Lung (tissue), 12 donors: Measurements from ENCODE around the gene FGF19. TPM values are rescaled to one million over a fixed set of nuclear protein-coding genes. Genes with fewer than 3 reads are reported as not detected.

Source experiments
- ATAC-seq: fragments of 200-7000 bp; cut with Tn5 transposase; one replicate; pipeline ENCODE4 v1.9.1; 2020; ENCODE audit warnings: moderate number of reproducible peaks; ENCODE audit not compliant: insufficient read depth, low FRiP score
- DNase-seq, 3 donors: peaks; one replicate each; pipeline ENCODE4 v3.0.0-alpha.2; 2013 to 2017
- H3K27ac ChIP-seq, 2 donors: one replicate each; pipeline ENCODE4 v1.5.1; 2013; ENCODE audit warnings: mild to moderate bottlenecking in 2 of 2, moderate library complexity in 2 of 2, control low read depth in 1 of 2, inconsistent platforms in 1 of 2, low read depth in 1 of 2, low read length in 1 of 2
- H3K27me3 ChIP-seq, 3 donors: one replicate each; pipeline ENCODE4 v1.5.1; 2013; ENCODE audit warnings: low read length in 2 of 3; ENCODE audit not compliant: control insufficient read depth in 3 of 3, insufficient read depth in 3 of 3
- H3K36me3 ChIP-seq, 4 donors: one replicate each; pipeline ENCODE4 v1.5.1; 2013; ENCODE audit warnings: low read length in 4 of 4, mild to moderate bottlenecking in 1 of 4, moderate library complexity in 1 of 4; ENCODE audit not compliant: control insufficient read depth in 4 of 4, insufficient read depth in 4 of 4
- H3K4me1 ChIP-seq, 5 donors: one replicate each; pipeline ENCODE4 v1.5.1; 2013; ENCODE audit warnings: low read length in 5 of 5, mild to moderate bottlenecking in 2 of 5, moderate library complexity in 1 of 5; ENCODE audit not compliant: control insufficient read depth in 5 of 5, insufficient read depth in 5 of 5
- H3K4me3 ChIP-seq: one replicate; pipeline ENCODE4 v1.5.1; 2013; ENCODE audit warnings: mild to moderate bottlenecking, control low read depth, moderate library complexity
- H3K9ac ChIP-seq, 2 donors: one replicate each; pipeline ENCODE4 v1.5.1; 2013; ENCODE audit warnings: low read length in 2 of 2, control low read depth in 1 of 2; ENCODE audit not compliant: insufficient read depth in 1 of 2
- H3K9me3 ChIP-seq, 4 donors: one replicate each; pipeline ENCODE4 v1.5.1; 2013; ENCODE audit warnings: low read length in 3 of 4, mild to moderate bottlenecking in 1 of 4, moderate library complexity in 1 of 4; ENCODE audit not compliant: control insufficient read depth in 4 of 4, insufficient read depth in 3 of 4
- WGBS, 2 donors: extraction: QIAGEN DNeasy Blood & Tissue Kit; methylation state at CpG; one replicate each; pipeline ENCODE4 v1.1.7; 2013; 5-methylcytosine and 5-hydroxymethylcytosine counted together
- polyA plus RNA-seq, 2 donors: library from polyadenylated mRNA; stranded (reverse); fragments of 200-250 nt; gene quantifications; one replicate each; pipeline ENCODE4 v1.2.1, GENCODE V29; 2013
- total RNA-seq, 2 donors: library from RNA; depleted of rRNA in 1 of 2; stranded (reverse); fragments of >200 nt in 1 of 2; gene quantifications; one replicate each; pipeline ENCODE4 v1.2.1, GENCODE V29; 2014 to 2021
- TF ChIP-seq, protein P1 (sequence below): IDR thresholded peaks from 2 replicates; pipeline ENCODE4 v1.5.1; 2012; ENCODE audit warnings: mild to moderate bottlenecking; ENCODE audit errors: control extremely low read depth, extremely low read depth
- donor health status: control.
- donor health status: control.
- donor health status: Bipolar disorder and iron deficiency.
- donor health status: healthy.
- donor health status: DM: yes; HTN: yes; CAD: no.

FGF19 gene
- total and polyA plus RNA-seq, 4 donors = 0.09 TPM; not detected in 3

GRCh38 chr11:69716891-69717747, 13.3 kb upstream of the FGF19 start:
- Histone ChIP-seq H3K4me3 (no peak overlapping the region), H3K4me1 (no peaks in the 10 kb centered on the region), H3K9me3 (peaks cover 0 to 4% (median 0%) of the 10 kb centered on the region in 4 donors), H3K27me3 (peaks cover 0 to 53% (median 17%) of the 10 kb centered on the region in 3 donors), H3K27ac (no peak overlapping the region), H3K9ac (no peak overlapping the region), H3K36me3 (no peaks in the 10 kb centered on the region)
- ATAC-seq (no peak), DNase-seq (no peak)
- WGBS, 2 donors = 56 to 59% methylated on average over 6 of the region's 6 CpGs
- TF ChIP-seq, protein P1, sequence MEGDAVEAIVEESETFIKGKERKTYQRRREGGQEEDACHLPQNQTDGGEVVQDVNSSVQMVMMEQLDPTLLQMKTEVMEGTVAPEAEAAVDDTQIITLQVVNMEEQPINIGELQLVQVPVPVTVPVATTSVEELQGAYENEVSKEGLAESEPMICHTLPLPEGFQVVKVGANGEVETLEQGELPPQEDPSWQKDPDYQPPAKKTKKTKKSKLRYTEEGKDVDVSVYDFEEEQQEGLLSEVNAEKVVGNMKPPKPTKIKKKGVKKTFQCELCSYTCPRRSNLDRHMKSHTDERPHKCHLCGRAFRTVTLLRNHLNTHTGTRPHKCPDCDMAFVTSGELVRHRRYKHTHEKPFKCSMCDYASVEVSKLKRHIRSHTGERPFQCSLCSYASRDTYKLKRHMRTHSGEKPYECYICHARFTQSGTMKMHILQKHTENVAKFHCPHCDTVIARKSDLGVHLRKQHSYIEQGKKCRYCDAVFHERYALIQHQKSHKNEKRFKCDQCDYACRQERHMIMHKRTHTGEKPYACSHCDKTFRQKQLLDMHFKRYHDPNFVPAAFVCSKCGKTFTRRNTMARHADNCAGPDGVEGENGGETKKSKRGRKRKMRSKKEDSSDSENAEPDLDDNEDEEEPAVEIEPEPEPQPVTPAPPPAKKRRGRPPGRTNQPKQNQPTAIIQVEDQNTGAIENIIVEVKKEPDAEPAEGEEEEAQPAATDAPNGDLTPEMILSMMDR = no peak

- ATAC-seq (no peak), DNase-seq (no peak)
- H3K4me1 ChIP-seq = peaks cover 0 to 4% (median 0%) of the 10 kb centered on the region in 5 donors
- peaks cover 0 to 46% (median 14%) of the 10 kb centered on the region in 3 donors for H3K27me3 ChIP-seq
- H3K9ac ChIP-seq = no peak overlapping the region
- no peaks in the 10 kb centered on the region for H3K36me3 ChIP-seq
- no peak overlapping the region for H3K27ac ChIP-seq
- TF ChIP-seq, protein P1 = no peak
- no peak overlapping the region for H3K4me3 ChIP-seq
- WGBS, 2 donors = 78 to 86% methylated on average over 11 of the region's 11 CpGs
- peaks cover 0 to 4% (median 0%) of the 10 kb centered on the region in 4 donors for H3K9me3 ChIP-seq
Measured at GRCh38 chr11:69716099-69716498, 12.3 kb upstream of the FGF19 start.

DNA sequence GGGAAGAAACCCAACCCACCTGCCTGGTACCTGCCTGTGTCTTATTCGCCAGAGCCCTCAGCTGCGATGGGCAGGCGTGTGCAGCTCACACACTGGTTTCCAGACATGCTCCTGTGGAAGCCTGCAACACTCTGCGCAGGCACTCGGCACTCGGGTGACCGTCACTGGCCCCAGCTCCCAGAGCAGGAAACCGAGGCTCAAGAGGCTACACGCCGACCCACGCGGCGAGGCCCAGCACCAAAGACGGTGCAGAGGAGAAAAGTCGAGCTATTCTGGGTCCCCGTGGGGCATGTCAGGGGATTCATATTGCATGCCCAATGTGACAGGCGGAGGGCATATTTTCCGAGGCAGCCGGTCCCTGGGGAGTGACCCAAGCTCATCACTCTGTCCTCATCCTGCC, 11.6 kb upstream of the FGF19 start:
- H3K27me3 ChIP-seq = peaks cover 0 to 42% (median 14%) of the 10 kb centered on the region in 3 donors
- no peak overlapping the region for H3K4me3 ChIP-seq
- no peak overlapping the region for H3K9ac ChIP-seq
- no peaks in the 10 kb centered on the region for H3K36me3 ChIP-seq
- DNase-seq (no peak), ATAC-seq (no peak)
- TF ChIP-seq, protein P1 = no peak
- H3K27ac ChIP-seq = no peak overlapping the region
- peaks cover 0 to 4% (median 0%) of the 10 kb centered on the region in 4 donors for H3K9me3 ChIP-seq
- peaks cover 0 to 4% (median 0%) of the 10 kb centered on the region in 5 donors for H3K4me1 ChIP-seq
- WGBS, 2 donors = 86 to 88% methylated on average over 19 of the region's 19 CpGs
